Measurements from ENCODE around the gene F8. TPM values are rescaled to one million over a fixed set of nuclear protein-coding genes. Genes with fewer than 3 reads are reported as not detected.
A peak's percentile ranks its signal among the peaks of the same experiment; 100 is the strongest.

The F8 gene
- total RNA-seq, 1 donor from 2014 or later, result 12.7 TPM

DNA sequence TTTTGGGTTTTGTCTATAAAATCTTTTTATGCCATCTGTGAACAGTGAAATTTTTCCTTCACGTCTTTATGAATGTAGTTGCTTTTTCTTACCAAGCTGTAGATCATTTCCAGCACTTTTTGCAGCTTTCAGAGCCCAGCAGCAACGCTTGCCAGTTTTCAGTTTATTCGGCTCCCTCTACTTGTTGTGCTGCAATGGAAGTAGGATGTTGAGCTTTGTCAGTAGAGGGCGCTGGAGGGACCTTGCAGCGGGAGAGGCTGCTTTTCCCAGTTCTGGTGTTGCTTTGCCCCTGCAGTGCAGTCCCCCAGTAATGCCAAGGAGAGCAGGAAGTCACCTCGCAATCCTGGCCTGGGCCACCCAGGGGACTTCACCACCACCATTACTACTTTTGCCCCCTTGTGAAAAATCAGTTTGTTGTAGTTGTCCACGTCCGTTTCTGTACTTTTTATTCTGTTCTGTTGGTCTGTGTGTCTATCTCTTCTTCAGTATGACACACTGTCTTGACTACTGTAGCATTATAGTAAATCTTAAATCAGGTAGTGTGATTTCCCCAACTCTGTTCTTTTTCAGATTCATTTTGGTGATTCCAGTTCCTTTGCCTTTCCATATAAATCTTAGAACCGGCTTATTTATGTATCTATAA is 26.6 kb upstream of the F8 start:
- TF ChIP-seq, protein P1, sequence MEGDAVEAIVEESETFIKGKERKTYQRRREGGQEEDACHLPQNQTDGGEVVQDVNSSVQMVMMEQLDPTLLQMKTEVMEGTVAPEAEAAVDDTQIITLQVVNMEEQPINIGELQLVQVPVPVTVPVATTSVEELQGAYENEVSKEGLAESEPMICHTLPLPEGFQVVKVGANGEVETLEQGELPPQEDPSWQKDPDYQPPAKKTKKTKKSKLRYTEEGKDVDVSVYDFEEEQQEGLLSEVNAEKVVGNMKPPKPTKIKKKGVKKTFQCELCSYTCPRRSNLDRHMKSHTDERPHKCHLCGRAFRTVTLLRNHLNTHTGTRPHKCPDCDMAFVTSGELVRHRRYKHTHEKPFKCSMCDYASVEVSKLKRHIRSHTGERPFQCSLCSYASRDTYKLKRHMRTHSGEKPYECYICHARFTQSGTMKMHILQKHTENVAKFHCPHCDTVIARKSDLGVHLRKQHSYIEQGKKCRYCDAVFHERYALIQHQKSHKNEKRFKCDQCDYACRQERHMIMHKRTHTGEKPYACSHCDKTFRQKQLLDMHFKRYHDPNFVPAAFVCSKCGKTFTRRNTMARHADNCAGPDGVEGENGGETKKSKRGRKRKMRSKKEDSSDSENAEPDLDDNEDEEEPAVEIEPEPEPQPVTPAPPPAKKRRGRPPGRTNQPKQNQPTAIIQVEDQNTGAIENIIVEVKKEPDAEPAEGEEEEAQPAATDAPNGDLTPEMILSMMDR (IDR thresholded peaks at IDR 0.05), result peak; percentile 54
- intact Hi-C loops (cut with DNase I), result no loop called here
- Histone ChIP-seq H3K9me3 (no peaks in the 10 kb centered on the region), H3K4me3 (no peak overlapping the region), H3K27ac (no peak overlapping the region), H3K27me3 (no peaks in the 10 kb centered on the region), H3K4me1 (no peaks in the 10 kb centered on the region), H3K36me3 (peaks cover 8% of the 10 kb centered on the region)
- ATAC-seq, result peak; percentile 62
- DNase-seq, result no peak

DNA sequence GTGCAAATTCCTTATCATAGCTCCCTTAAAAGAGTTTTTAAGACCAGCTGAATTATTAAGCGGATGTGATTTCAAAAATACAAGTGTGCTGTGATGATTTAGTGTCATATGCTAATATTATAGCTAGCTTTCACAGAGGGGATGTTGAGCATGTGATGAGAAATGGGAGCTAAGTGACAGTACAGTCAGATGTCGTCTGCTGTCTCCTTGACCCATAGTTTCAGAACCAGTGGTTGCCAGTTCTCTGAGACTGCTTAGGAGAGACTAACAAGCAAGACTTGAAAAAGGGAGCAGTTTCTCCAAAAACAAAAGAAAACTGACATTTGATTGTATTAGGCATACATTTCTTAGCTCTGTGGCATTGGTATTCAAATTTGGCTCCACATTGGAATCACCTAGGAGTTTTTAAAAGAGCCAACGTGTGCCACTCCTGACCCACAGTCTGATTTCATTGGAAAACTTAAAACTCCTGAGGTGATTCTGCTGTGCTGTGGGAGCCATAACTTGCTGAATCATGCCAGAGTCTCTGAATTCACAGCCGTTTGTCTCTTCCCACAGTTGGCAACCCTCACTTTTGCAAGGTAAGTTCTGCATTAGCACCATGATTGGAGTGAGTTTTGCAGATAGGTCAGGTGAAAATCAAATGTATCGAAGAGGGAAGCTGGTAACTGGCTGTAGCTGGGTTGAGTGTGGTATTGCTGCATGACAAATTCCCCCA is 24.4 kb upstream of the F8 start:
- DNase-seq, result no peak
- H3K27ac ChIP-seq, result no peak overlapping the region
- H3K36me3 ChIP-seq, result peaks cover 2% of the 10 kb centered on the region
- TF ChIP-seq, protein P1 (IDR thresholded peaks at IDR 0.05), result no peak
- no peak overlapping the region for H3K4me3 ChIP-seq
- no peaks in the 10 kb centered on the region for H3K4me1 ChIP-seq
- no peaks in the 10 kb centered on the region for H3K9me3 ChIP-seq
- no peak for ATAC-seq
- H3K27me3 ChIP-seq, result no peaks in the 10 kb centered on the region
- intact Hi-C loops (cut with DNase I), result no loop called here

DNA sequence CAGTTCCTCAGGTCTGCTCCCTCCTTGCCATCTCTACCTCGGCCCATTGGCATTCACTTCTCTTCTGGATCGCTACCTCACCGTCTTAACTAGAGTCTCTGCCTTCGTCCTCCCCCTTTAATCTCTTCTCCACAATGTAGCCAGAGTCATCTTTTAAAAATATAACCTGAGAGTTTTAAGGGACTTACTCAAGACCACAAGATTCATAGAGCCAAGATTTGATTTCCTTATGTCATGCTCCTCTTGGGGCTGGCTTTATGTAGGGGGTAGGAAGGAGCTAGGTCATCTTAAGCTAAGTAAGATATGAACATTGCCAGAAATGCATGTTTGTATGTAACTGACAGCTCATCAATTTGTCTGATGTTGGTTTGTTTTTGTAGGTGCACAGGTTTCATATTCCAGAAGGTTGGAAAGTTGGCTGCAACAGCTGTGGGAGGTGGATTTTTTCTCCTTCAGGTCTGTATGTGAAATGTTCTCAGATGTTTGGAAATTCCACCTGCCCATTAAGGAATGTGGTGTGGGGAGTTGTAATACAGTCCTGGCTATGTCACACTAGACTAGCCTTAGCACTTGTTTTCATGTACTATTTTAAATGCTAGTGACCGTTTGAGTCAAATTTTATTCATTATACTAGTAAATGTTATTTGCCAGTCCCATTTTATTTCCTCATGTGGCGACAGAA is 23.7 kb upstream of the F8 start:
- TF ChIP-seq, protein P1 (IDR thresholded peaks at IDR 0.05), result no peak

DNA sequence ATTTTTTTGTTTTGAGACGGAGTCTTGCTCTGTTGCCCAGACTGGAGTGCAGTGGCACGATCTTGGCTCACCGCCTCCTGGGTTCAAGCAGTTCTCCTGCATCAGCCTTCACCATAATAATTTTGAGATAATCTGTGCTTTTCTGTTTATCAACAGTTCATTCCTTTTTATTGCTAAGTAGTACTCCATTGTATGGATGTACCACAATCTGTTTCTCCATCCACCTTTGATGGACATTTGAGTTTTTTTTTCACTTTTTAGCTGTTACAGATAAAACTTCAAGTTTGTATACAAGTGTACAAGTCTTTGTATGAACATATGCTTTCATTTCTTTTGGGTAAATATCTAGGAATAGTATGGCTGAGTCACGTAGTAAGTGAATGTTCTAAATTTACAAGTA is 13.2 kb upstream of the F8 start:
- no peaks in the 10 kb centered on the region for H3K9me3 ChIP-seq
- ATAC-seq, result no peak
- intact Hi-C loops (cut with DNase I), result no loop called here
- no peak overlapping the region for H3K27ac ChIP-seq
- no peak overlapping the region for H3K4me3 ChIP-seq
- no peak for DNase-seq
- H3K4me1 ChIP-seq, result no peaks in the 10 kb centered on the region
- H3K27me3 ChIP-seq, result no peaks in the 10 kb centered on the region
- H3K36me3 ChIP-seq, result peaks cover 10% of the 10 kb centered on the region
- TF ChIP-seq, protein P1 (IDR thresholded peaks at IDR 0.05), result no peak

More for the DNA sequence above, 23.7 kb upstream of the F8 start:
- Histone ChIP-seq H3K4me1 (no peaks in the 10 kb centered on the region), H3K9me3 (no peaks in the 10 kb centered on the region), H3K27me3 (no peaks in the 10 kb centered on the region), H3K27ac (no peak overlapping the region), H3K4me3 (no peak overlapping the region), H3K36me3 (no peaks in the 10 kb centered on the region)
- DNase-seq (no peak), ATAC-seq (no peak)
- intact Hi-C loops (cut with DNase I), result no loop called here

DNA sequence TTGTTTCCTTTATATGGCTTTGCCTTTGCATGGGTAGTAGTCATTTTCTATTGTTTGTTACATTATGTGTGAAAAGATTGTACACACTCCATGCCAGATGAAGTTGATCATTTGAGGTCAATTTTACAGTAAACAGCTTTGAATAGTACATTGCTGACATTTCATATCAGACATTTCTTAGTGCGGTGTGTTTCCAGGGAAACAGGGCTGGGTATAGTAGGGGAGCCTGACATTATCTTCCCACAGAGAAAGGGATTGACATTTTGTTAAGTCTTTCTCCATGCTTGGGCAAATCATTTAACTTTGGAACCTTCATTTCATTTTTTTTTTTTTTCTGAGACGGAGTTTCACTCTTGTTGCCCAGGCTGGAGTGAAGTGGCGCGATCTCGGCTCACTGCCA is 9.1 kb upstream of the F8 start:
- intact Hi-C loops (cut with DNase I), result no loop called here
- TF ChIP-seq, protein P1 (IDR thresholded peaks at IDR 0.05), result no peak

More for the DNA sequence above, 9.1 kb upstream of the F8 start:
- Histone ChIP-seq H3K4me3 (no peak overlapping the region), H3K27me3 (no peaks in the 10 kb centered on the region), H3K27ac (no peak overlapping the region), H3K36me3 (peaks cover 10% of the 10 kb centered on the region), H3K4me1 (peaks cover 3% of the 10 kb centered on the region), H3K9me3 (no peaks in the 10 kb centered on the region)
- no peak for DNase-seq
- ATAC-seq, result no peak

Measured in upper lobe of right lung (tissue), 1 donor.